COLO668 (cell line): ENCODE results near the gene TBX21.
"Not testable (repeated sequence)": the region's sequence is repeated elsewhere in the genome, so short reads cannot be mapped to it uniquely, and the experiment has no call there.

Experiments
- DNase-seq: peaks from one replicate; lab custom pipeline; 2025; ENCODE audit not compliant: unreplicated experiment; lab: John Stamatoyannopoulos, UW

The TBX21 gene

GRCh38 chr17:47762728-47763127, 29.7 kb downstream of the TBX21 start:
- DNase-seq = no peak

- DNase-seq = no peak
Observed at GRCh38 chr17:47763913-47764582, 31.0 kb downstream of the TBX21 start.

- DNase-seq = not testable (repeated sequence)
Observed at GRCh38 chr17:47773649-47774048, 40.6 kb downstream of the TBX21 start.

DNA sequence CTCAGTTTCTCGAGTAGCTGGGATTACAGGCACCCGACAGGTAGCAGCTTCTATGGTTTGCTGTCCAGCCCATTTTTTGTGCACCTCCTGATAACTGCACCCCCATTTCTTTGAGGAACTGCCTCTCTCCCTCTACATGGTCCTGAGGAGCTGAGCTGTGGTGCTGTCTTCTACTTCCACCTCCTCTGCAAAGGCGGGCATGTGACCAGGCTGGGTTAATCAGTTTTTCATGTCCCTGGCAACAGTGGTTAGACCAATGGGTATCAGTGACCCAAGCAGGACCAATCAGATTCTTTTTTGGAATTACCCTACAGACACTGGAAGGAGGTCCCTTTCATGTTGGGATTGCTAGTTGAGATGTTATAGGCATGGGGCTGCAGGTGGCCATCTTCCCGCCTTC, 41.3 kb downstream of the TBX21 start:
- DNase-seq = no peak

- no peak for DNase-seq
Observed at GRCh38 chr17:47774987-47775580, 42.0 kb downstream of the TBX21 start.

DNA sequence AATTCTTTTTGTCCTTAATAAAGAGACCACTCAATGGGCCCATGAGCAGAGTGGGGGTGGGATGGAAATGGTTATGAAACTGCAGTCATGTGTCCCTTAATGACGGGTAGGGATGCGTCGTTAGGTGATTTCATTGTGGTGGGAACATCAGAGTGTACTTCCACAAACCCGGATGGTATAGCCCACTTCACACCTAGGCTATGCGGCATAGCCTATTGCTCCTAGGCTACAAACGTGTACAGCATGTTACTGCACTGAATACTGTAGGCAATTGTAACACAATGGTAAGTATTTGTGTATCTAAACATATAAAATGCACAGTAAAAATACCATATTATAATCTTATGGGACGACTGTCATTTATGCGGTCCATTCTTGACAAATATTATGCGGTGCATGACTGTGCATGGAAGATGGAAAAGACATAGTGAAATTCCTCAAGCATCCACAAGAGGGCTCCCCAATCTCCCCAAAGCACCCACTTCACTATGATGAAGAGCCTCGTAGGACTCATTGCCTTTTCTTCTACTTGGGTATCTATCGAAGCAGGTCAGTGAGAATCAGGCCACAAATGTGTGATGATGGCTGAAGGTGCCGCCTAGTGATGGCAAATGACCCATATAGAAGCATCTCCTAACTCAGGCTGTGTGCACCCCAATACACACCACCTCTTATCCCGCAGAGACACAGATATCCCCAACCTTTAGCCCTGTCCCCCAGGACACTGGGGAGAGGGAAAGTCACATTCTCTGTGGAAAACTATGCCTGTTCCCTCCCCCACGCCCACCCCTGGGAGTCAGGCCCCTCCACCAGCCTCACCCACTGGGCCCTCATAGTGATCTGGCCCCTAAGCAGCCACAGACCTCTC, 43.5 kb downstream of the TBX21 start:
- peak; percentile 8 for DNase-seq

DNA sequence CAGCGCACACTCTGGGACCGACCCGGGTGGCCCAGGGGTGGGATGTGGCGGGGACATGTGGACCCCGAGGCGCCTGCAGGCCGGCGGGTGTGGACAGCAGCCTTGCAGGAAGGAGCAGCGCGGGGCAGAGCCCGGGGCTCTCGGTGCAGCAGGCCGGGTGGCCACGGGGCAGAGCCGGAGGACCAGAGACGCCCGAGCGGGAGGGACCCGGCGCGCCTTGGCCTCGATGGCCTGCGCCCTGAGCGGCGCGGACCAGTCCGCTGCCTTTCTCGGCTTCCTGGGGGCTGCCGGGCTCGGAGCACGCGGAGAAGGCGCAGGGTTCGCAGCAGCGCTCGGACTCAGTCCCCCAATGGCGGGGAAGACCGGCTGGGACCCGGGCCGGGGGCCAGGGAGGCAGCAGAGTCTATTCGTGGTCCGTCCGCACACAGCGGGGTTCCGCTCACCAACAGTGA, 45.2 kb downstream of the TBX21 start:
- no peak for DNase-seq

DNA sequence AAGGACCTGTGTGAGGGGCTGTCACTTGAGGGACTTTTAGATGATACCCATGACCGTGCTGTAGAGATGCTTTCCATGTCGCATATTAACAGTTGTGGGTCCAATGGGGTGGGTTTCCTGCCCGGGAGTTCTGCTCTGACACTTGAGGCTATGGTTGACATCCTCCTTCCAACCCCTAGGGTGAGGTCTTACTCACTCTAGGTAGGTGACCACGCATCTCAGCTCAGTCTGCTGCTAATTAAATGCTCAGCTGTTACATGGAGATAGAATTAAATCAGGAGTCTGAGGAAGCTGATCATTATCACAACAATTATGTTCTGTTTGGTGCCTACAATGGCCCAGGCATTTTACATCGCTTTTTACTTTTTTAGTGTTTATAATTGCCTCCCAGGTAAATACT, 48.4 kb downstream of the TBX21 start:
- DNase-seq = no peak

GRCh38 chr17:47785538-47786123, 52.6 kb downstream of the TBX21 start:
- DNase-seq = no peak

GRCh38 chr17:47789611-47790561, 56.9 kb downstream of the TBX21 start:
- DNase-seq = peak; percentile 31

GRCh38 chr17:47791025-47791424, 58.0 kb downstream of the TBX21 start:
- no peak for DNase-seq

DNA sequence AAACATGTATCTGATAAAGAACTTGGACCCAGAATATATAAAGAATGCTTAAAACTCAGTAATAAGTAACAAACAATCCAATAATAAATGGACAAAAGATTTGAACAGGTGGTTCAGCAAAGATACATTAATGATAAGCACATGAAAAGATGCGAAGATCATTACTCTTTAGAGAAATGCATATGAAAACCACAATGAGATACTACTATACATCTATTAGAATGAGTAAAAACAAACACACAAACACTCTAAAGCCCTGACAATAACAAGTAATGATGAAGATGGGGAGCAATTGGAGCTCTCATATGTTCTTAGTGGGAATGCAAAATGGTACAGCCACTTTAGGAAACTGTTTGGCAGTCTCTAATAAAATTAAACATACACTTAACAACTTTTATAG, 59.4 kb downstream of the TBX21 start:
- DNase-seq = no peak

- DNase-seq = no peak
Observed at GRCh38 chr17:47792979-47793378, 59.9 kb downstream of the TBX21 start.
